Mesenchymal stem cell (in vitro differentiated cells and primary cell): ENCODE results near the gene MAPKBP1.

Source experiments
- DNase-seq: peaks from one replicate; pipeline ENCODE4 v3.0.0-alpha.2; 2013
- H2AFZ ChIP-seq: one replicate; pipeline ENCODE4 v1.6.1; 2013; ENCODE audit warnings: low read depth, mild to moderate bottlenecking, control low read depth, inconsistent platforms, low read length, moderate library complexity
- H2AK5ac ChIP-seq: 2 replicates; pipeline ENCODE4 v1.6.1; 2013; ENCODE audit warnings: low read length, moderate library complexity, mild to moderate bottlenecking, inconsistent platforms; ENCODE audit not compliant: severe bottlenecking
- H2BK120ac ChIP-seq: one replicate; pipeline ENCODE4 v1.6.1; 2013; ENCODE audit warnings: low read depth, mild to moderate bottlenecking, inconsistent platforms, low read length, moderate library complexity
- H2BK12ac ChIP-seq, 2 experiments: one replicate each; pipeline ENCODE4 v1.6.1; 2013; ENCODE audit warnings: inconsistent platforms in 2 of 2, low read length in 2 of 2, mild to moderate bottlenecking in 2 of 2, moderate library complexity in 2 of 2, control low read depth in 1 of 2
- H2BK15ac ChIP-seq: one replicate; pipeline ENCODE4 v1.6.1; 2013; ENCODE audit warnings: mild to moderate bottlenecking, low read depth, inconsistent platforms; ENCODE audit not compliant: poor library complexity, severe bottlenecking
- H2BK5ac ChIP-seq: 2 replicates; pipeline ENCODE4 v1.6.1; 2013; ENCODE audit warnings: low read depth, mild to moderate bottlenecking, low read length, control low read depth, inconsistent platforms; ENCODE audit not compliant: poor library complexity, severe bottlenecking
- H3K14ac ChIP-seq, 2 experiments: one replicate each; pipeline ENCODE4 v1.6.1; 2013; ENCODE audit warnings: inconsistent platforms in 2 of 2, low read length in 2 of 2, control low read depth in 1 of 2, mild to moderate bottlenecking in 1 of 2, moderate library complexity in 1 of 2
- H3K18ac ChIP-seq, 2 experiments: one replicate each; pipeline ENCODE4 v1.6.1; 2013; ENCODE audit warnings: inconsistent platforms in 2 of 2, low read length in 2 of 2, control low read depth in 1 of 2, low read depth in 1 of 2, mild to moderate bottlenecking in 1 of 2
- H3K23ac ChIP-seq, 2 experiments: one replicate each; pipeline ENCODE4 v1.6.1; 2013; ENCODE audit warnings: inconsistent platforms in 2 of 2, low read length in 2 of 2, mild to moderate bottlenecking in 2 of 2, moderate library complexity in 2 of 2, control low read depth in 1 of 2
- H3K27ac ChIP-seq: 2 replicates; pipeline ENCODE4 v1.5.1; 2013; ENCODE audit warnings: mild to moderate bottlenecking, moderate library complexity, low read length, control low read depth, inconsistent platforms; ENCODE audit not compliant: poor library complexity, severe bottlenecking
- H3K27me3 ChIP-seq, 2 experiments: 2 replicates each; pipeline versions ENCODE4 v1.6.1 to v1.7.0; 2013; ENCODE audit warnings: low read length in 2 of 2, mild to moderate bottlenecking in 2 of 2, moderate library complexity in 2 of 2, control low read depth in 1 of 2, inconsistent platforms in 1 of 2; ENCODE audit not compliant: control insufficient read depth in 1 of 2, insufficient read depth in 1 of 2
- H3K36me3 ChIP-seq, 2 experiments: 2 replicates each; pipeline versions ENCODE4 v1.6.1 to v1.7.0; 2013; ENCODE audit warnings: low read length in 2 of 2, control low read depth in 1 of 2, inconsistent platforms in 1 of 2, low read depth in 1 of 2, mild to moderate bottlenecking in 1 of 2; ENCODE audit not compliant: insufficient read depth in 2 of 2, control insufficient read depth in 1 of 2
- H3K4ac ChIP-seq, 2 experiments: one replicate each; pipeline ENCODE4 v1.6.1; 2013; ENCODE audit warnings: inconsistent platforms in 2 of 2, low read length in 2 of 2, mild to moderate bottlenecking in 2 of 2, moderate library complexity in 2 of 2, control low read depth in 1 of 2, low read depth in 1 of 2
- H3K4me1 ChIP-seq: 2 replicates; pipeline ENCODE4 v1.6.1; 2013; ENCODE audit warnings: low read depth, low read length, control low read depth; ENCODE audit not compliant: control insufficient read depth, insufficient read depth
- H3K4me2 ChIP-seq: 2 replicates; pipeline ENCODE4 v1.6.1; 2013; ENCODE audit warnings: low read length, mild to moderate bottlenecking, inconsistent platforms; ENCODE audit not compliant: poor library complexity, severe bottlenecking
- H3K4me3 ChIP-seq, 2 experiments: 2 replicates each; pipeline versions ENCODE4 v1.5.1 to v1.7.0; 2013; ENCODE audit warnings: low read length in 2 of 2, mild to moderate bottlenecking in 2 of 2, control low read depth in 1 of 2, low read depth in 1 of 2; ENCODE audit not compliant: insufficient read depth in 1 of 2
- H3K79me1 ChIP-seq: replicated peaks from 2 replicates; pipeline ENCODE4 v1.6.1; 2013; ENCODE audit warnings: mild to moderate bottlenecking, control low read depth, low read length, inconsistent platforms; ENCODE audit not compliant: poor library complexity, severe bottlenecking
- H3K9ac ChIP-seq: 2 replicates; pipeline ENCODE4 v1.7.0; 2013; ENCODE audit warnings: mild to moderate bottlenecking, low read length, moderate library complexity
- H3K9me3 ChIP-seq: 2 replicates; pipeline ENCODE4 v1.7.0; 2013; ENCODE audit warnings: mild to moderate bottlenecking, low read length; ENCODE audit not compliant: control insufficient read depth
- H4K8ac ChIP-seq: one replicate; pipeline ENCODE4 v1.6.1; 2013; ENCODE audit warnings: inconsistent platforms, mild to moderate bottlenecking, low read length, moderate library complexity
- H4K91ac ChIP-seq: one replicate; pipeline ENCODE4 v1.6.1; 2013; ENCODE audit warnings: mild to moderate bottlenecking, low read length, inconsistent platforms
- WGBS: methylation state at CpG from one replicate; pipeline ENCODE4 v1.1.7; 2013; ENCODE audit warnings: mixed read lengths; 5-methylcytosine and 5-hydroxymethylcytosine counted together

The MAPKBP1 gene

DNA sequence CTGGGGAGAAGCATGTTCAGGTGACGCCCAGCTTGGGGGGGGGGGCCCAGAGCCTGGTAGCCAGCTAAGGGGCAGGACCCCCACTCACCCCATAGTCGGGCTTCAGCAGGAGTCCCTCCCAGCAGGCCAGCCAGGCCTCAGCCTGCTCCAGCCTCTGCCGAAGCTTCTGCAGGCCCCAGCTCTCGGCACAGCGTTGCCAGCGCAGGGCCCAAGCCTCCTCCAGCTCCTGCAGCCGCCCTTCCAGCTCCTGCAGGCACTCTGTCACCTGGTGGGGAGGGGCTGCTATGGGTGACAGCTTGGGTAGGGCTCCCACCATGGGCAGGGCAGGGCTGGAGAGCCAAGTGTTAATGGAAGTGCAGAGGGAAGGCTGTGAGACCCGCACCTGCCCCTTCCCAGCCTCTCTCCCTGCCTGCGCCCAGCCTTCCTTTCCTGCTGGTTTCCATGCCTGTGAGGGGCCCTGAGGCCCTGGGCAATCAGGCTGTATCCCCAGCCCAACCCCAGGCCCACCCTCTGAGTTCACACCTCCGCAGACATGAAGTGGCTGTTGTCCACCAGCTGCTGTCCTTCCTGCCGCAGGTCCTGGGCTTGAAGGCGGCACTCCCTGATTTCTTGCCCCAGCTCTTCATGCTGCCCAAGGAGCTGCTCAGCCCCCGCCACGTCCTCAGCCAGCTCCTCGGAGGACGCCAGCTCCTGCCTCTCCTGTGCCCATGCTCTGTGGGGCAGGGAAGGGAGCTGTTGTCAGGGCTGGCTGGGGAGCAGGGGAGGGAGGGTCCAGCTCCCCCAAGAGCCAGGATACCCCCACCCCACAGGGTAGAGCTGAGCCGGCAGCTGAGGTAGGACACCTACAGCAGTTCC, 78.7 kb downstream of the MAPKBP1 start:
- Histone ChIP-seq H3K4me1 (peaks cover 10% of the 10 kb centered on the region), H3K27me3 (peaks cover 0 to 71% of the 10 kb centered on the region in 2 experiments), H3K9me3 (no peaks in the 10 kb centered on the region), H3K18ac (no peak overlapping the region), H2BK12ac (no peak overlapping the region), H2AK5ac (no peak overlapping the region), H2BK120ac (no peak overlapping the region), H3K14ac (no peak overlapping the region), H3K4me2 (no peak overlapping the region), H3K36me3 (peaks cover 7 to 63% of the 10 kb centered on the region in 2 experiments), H4K91ac (no peak overlapping the region), H3K4ac (no peak overlapping the region), H3K9ac (no peak overlapping the region), H3K4me3 (no peak overlapping the region), H4K8ac (no peak overlapping the region), H2AFZ (no peak overlapping the region), H3K27ac (no peak overlapping the region), H2BK15ac (no peak overlapping the region), H3K23ac (peak overlapping the region in 1 of 2 experiments; percentile 10), H3K79me1 (no peaks in the 10 kb centered on the region), H2BK5ac (no peak overlapping the region)
- DNase-seq: no peak
- 80% methylated on average over 16 of the region's 17 CpGs for WGBS

GRCh38 chr15:41853831-41854230, 79.5 kb downstream of the MAPKBP1 start:
- H2AFZ ChIP-seq: no peak overlapping the region
- DNase-seq: no peak
- H3K9me3 ChIP-seq: no peaks in the 10 kb centered on the region
- H2BK15ac ChIP-seq: no peak overlapping the region
- H3K79me1 ChIP-seq: no peaks in the 10 kb centered on the region
- no peak overlapping the region for H3K4me3 ChIP-seq
- H3K36me3 ChIP-seq: peaks cover under 1 to 59% of the 10 kb centered on the region in 2 experiments
- no peak overlapping the region for H3K23ac ChIP-seq
- no peak overlapping the region for H2BK5ac ChIP-seq
- H2BK12ac ChIP-seq: no peak overlapping the region
- H4K8ac ChIP-seq: no peak overlapping the region
- no peak overlapping the region for H2BK120ac ChIP-seq
- H3K14ac ChIP-seq: no peak overlapping the region
- H3K18ac ChIP-seq: no peak overlapping the region
- peaks cover 10% of the 10 kb centered on the region for H3K4me1 ChIP-seq
- H3K4me2 ChIP-seq: no peak overlapping the region
- peaks cover 0 to 71% of the 10 kb centered on the region in 2 experiments for H3K27me3 ChIP-seq
- H3K27ac ChIP-seq: no peak overlapping the region
- H3K4ac ChIP-seq: no peak overlapping the region
- H3K9ac ChIP-seq: no peak overlapping the region
- H2AK5ac ChIP-seq: no peak overlapping the region
- WGBS: 92% methylated on average over 10 of the region's 10 CpGs
- H4K91ac ChIP-seq: no peak overlapping the region

DNA sequence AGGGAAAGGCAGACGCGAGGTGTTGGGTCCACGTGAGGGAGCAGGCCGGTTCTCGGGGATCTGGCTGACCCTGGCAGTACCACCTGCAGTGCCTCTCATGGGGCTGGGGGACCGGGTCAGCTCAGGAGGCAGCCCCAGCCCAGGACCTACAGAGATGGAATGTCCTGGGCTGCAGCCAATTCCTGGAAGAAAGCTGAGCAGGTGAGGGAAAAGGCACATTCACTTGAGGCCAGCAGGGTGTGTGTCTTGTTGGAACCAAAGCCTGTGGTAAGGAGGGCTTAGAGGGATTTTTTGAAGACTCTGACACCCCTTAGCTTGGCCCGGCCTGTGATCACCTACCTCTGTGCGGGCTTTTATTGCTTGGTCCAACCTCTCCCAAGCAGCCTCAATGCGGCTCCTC, 80.2 kb downstream of the MAPKBP1 start:
- H3K9me3 ChIP-seq: no peaks in the 10 kb centered on the region
- no peak overlapping the region for H3K4ac ChIP-seq
- no peak overlapping the region for H3K4me3 ChIP-seq
- no peak overlapping the region for H2BK15ac ChIP-seq
- no peak overlapping the region for H2BK12ac ChIP-seq
- H2BK5ac ChIP-seq: no peak overlapping the region
- no peak overlapping the region for H3K4me2 ChIP-seq
- H4K91ac ChIP-seq: no peak overlapping the region
- no peak overlapping the region for H3K23ac ChIP-seq
- no peak overlapping the region for H2AFZ ChIP-seq
- H3K18ac ChIP-seq: no peak overlapping the region
- H3K27ac ChIP-seq: no peak overlapping the region
- H3K9ac ChIP-seq: no peak overlapping the region
- no peaks in the 10 kb centered on the region for H3K79me1 ChIP-seq
- no peak for DNase-seq
- H2BK120ac ChIP-seq: no peak overlapping the region
- WGBS: 96% methylated on average over 9 of the region's 9 CpGs
- no peak overlapping the region for H2AK5ac ChIP-seq
- H3K14ac ChIP-seq: no peak overlapping the region
- peaks cover 0 to 73% of the 10 kb centered on the region in 2 experiments for H3K27me3 ChIP-seq
- no peak overlapping the region for H4K8ac ChIP-seq
- H3K36me3 ChIP-seq: peaks cover 0 to 53% of the 10 kb centered on the region in 2 experiments
- H3K4me1 ChIP-seq: peaks cover 10% of the 10 kb centered on the region

GRCh38 chr15:41855261-41855961, 81.1 kb downstream of the MAPKBP1 start:
- peaks cover 10% of the 10 kb centered on the region for H3K4me1 ChIP-seq
- H2BK12ac ChIP-seq: no peak overlapping the region
- no peak overlapping the region for H3K27ac ChIP-seq
- no peak overlapping the region for H3K14ac ChIP-seq
- no peaks in the 10 kb centered on the region for H3K9me3 ChIP-seq
- H3K79me1 ChIP-seq: no peaks in the 10 kb centered on the region
- no peak overlapping the region for H2BK15ac ChIP-seq
- H3K23ac ChIP-seq: no peak overlapping the region
- H3K36me3 ChIP-seq: peaks cover 0 to 51% of the 10 kb centered on the region in 2 experiments
- H3K4ac ChIP-seq: no peak overlapping the region
- H2BK120ac ChIP-seq: no peak overlapping the region
- no peak overlapping the region for H2BK5ac ChIP-seq
- WGBS: 69% methylated on average over 26 of the region's 30 CpGs
- no peak overlapping the region for H3K4me2 ChIP-seq
- no peak overlapping the region for H3K9ac ChIP-seq
- no peak overlapping the region for H3K18ac ChIP-seq
- H3K27me3 ChIP-seq: peaks cover 0 to 71% of the 10 kb centered on the region in 2 experiments
- DNase-seq: no peak
- H4K8ac ChIP-seq: no peak overlapping the region
- H3K4me3 ChIP-seq: peak overlapping the region in 1 of 2 experiments; percentile 8
- H2AFZ ChIP-seq: no peak overlapping the region
- H4K91ac ChIP-seq: no peak overlapping the region
- H2AK5ac ChIP-seq: no peak overlapping the region
